HG03064 (cell line): ENCODE data around the gene GABBR1.

Experiments
- ATAC-seq: cut with Tn5 transposase; IDR thresholded peaks from one replicate; pipeline ENCODE4 v1.9.1; 2021; ENCODE audit warnings: low read depth; ENCODE audit not compliant: unreplicated experiment

GABBR1 gene

GRCh38 chr6:29530671-29531310 is 102.2 kb downstream of the GABBR1 start:
- ATAC-seq: no peak

- no peak for ATAC-seq
These were observed 103.0 kb downstream of the GABBR1 start for GRCh38 chr6:29529956-29530355.

- ATAC-seq: no peak
These were observed 103.9 kb downstream of the GABBR1 start for GRCh38 chr6:29528988-29529560.

- no peak for ATAC-seq
These were observed 104.6 kb downstream of the GABBR1 start for GRCh38 chr6:29528300-29528931.

- ATAC-seq: no peak
These were observed 105.4 kb downstream of the GABBR1 start for GRCh38 chr6:29527564-29527963.

GRCh38 chr6:29527126-29527525 is 105.9 kb downstream of the GABBR1 start:
- ATAC-seq: no peak

GRCh38 chr6:29525311-29525639 is 107.7 kb downstream of the GABBR1 start:
- ATAC-seq: no peak

GRCh38 chr6:29524444-29525310 is 108.3 kb downstream of the GABBR1 start:
- ATAC-seq: no peak

GRCh38 chr6:29524044-29524443 is 108.9 kb downstream of the GABBR1 start:
- ATAC-seq: no peak

- no peak for ATAC-seq
These were observed 110.8 kb downstream of the GABBR1 start for GRCh38 chr6:29522227-29522626.

GRCh38 chr6:29521006-29521680 is 111.8 kb downstream of the GABBR1 start:
- ATAC-seq: no peak

- no peak for ATAC-seq
These were observed 112.8 kb downstream of the GABBR1 start for GRCh38 chr6:29520232-29520631.

- ATAC-seq: no peak
These were observed 113.5 kb downstream of the GABBR1 start for GRCh38 chr6:29519291-29520010.

GRCh38 chr6:29517728-29518440 is 115.1 kb downstream of the GABBR1 start:
- no peak for ATAC-seq

GRCh38 chr6:29517245-29517644 is 115.7 kb downstream of the GABBR1 start:
- no peak for ATAC-seq

- ATAC-seq: no peak
These were observed 116.9 kb downstream of the GABBR1 start for GRCh38 chr6:29516108-29516507.

GRCh38 chr6:29510746-29511300 is 122.2 kb downstream of the GABBR1 start:
- ATAC-seq: no peak

- ATAC-seq: no peak
These were observed 122.8 kb downstream of the GABBR1 start for GRCh38 chr6:29510202-29510601.
